OCI-LY7 (cell line): Measurements from ENCODE around the gene MED6.

Experiments
- CTCF ChIP-seq: fragments of 200-600 bp; sonication (generic); conservative IDR thresholded peaks from 2 replicates; pipeline ENCODE4 v1.5.1; 2014; ENCODE audit warnings: mild to moderate bottlenecking, antibody characterized with exemption, low read length, moderate library complexity, mixed read lengths
- EZH2phosphoT487 ChIP-seq: fragments of 200-600 bp; sonication (generic); IDR thresholded peaks from 2 replicates; pipeline ENCODE4 v1.6.1; 2018; ENCODE audit warnings: low read depth, borderline replicate concordance, mild to moderate bottlenecking, mixed run types, antibody characterized with exemption, low read length, moderate library complexity, mixed read lengths

GRCh38 chr14:70538087-70538486, 62.4 kb downstream of the MED6 start:
- TF ChIP-seq CTCF (no peak), EZH2phosphoT487 (no peak)
